Large intestine (tissue), 3 donors: ENCODE results near the gene TMSB10. TPM values are rescaled to one million over a fixed set of nuclear protein-coding genes. Genes with fewer than 3 reads are reported as not detected.

Source experiments
- DNase-seq, 2 donors: peaks; one replicate each; pipeline versions ENCODE4 v3.0.0 to v3.0.0-alpha.2; 2013
- H3K27ac ChIP-seq: one replicate; pipeline ENCODE4 v1.5.1; 2013; ENCODE audit warnings: low read length
- H3K27me3 ChIP-seq: 2 replicates; pipeline ENCODE4 v1.6.1; 2013; ENCODE audit warnings: low read length; ENCODE audit not compliant: control insufficient read depth, insufficient read depth
- H3K36me3 ChIP-seq: 2 replicates; pipeline ENCODE4 v1.6.1; 2013; ENCODE audit warnings: low read length; ENCODE audit not compliant: control insufficient read depth, insufficient read depth
- H3K4me1 ChIP-seq: one replicate; pipeline ENCODE4 v1.6.1; 2013; ENCODE audit warnings: low read length; ENCODE audit not compliant: control insufficient read depth, insufficient read depth
- H3K4me3 ChIP-seq: one replicate; pipeline ENCODE4 v1.5.1; 2013; ENCODE audit warnings: low read length
- H3K9me3 ChIP-seq: one replicate; pipeline ENCODE4 v1.6.1; 2013; ENCODE audit warnings: mild to moderate bottlenecking, low read depth, low read length, moderate library complexity; ENCODE audit not compliant: control insufficient read depth
- WGBS: methylation state at CpG from one replicate; pipeline ENCODE4 v1.1.5; 2013; ENCODE audit warnings: low lambda C conversion rate; ENCODE audit not compliant: insufficient coverage; 5-methylcytosine and 5-hydroxymethylcytosine counted together
- polyA plus RNA-seq: library from polyadenylated mRNA; unstranded; fragments of 120-200 nt; gene quantifications from one replicate; pipeline ENCODE4 v1.2.1, GENCODE V29; 2013

The TMSB10 gene
- polyA plus RNA-seq, 1 donor, result 1,245 TPM

DNA sequence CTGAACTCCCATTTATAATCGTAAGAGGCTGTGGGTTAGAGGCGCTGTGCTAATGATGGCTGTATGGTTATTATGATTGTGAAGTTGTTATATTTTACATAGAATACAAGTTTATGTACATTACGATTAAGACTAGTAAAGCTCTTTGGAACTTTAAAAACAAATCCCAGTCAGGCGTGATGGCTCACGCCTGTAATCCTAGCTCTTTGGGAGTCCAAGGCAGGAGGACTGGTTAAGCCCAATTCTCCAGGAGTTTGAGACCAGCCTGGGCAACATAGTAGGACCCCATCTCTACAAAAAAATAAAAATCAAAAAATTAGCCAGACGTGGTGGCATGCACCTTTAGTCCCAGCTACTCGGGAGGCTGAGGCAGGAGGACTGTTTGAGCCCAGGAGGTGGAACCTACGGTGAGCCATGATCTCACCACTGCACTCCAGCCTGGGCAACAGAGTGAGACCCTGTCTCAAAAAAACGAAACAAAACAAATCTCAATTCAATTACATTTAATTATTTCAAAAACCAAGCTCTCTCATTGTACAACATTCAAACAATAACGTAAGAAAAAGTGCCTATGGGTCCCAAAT lies 41.6 kb downstream of the TMSB10 start:
- H3K9me3 ChIP-seq, result no peaks in the 10 kb centered on the region
- peaks cover 2% of the 10 kb centered on the region for H3K4me1 ChIP-seq
- no CpG with 5 or more reads among the region's 10 CpGs for WGBS
- H3K27ac ChIP-seq, result no peak overlapping the region
- no peaks in the 10 kb centered on the region for H3K36me3 ChIP-seq
- no peak overlapping the region for H3K4me3 ChIP-seq
- no peaks in the 10 kb centered on the region for H3K27me3 ChIP-seq
- no peak for DNase-seq

DNA sequence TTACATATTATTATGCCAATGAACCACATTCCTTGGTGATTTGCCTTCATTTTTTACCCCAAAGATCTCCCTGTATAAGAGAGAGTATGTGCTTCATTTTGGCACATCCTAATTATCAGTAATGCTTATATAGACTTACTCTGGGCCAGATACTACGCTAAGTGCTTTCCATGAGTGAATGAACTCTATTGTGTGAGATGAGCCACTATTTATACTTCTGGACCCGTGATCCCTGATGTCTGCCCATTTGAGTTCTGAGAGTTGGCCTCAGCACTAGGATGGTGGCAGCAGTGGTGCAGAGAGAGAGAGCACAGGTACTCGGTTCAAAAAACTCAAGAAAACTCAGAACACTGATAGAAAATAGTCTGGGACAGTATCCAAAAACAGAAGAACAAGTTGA lies 48.1 kb downstream of the TMSB10 start:
- no peak overlapping the region for H3K27ac ChIP-seq
- WGBS, result no CpG with 5 or more reads among the region's 3 CpGs
- H3K27me3 ChIP-seq, result no peaks in the 10 kb centered on the region
- no peaks in the 10 kb centered on the region for H3K9me3 ChIP-seq
- no peak overlapping the region for H3K4me3 ChIP-seq
- H3K4me1 ChIP-seq, result no peaks in the 10 kb centered on the region
- no peak for DNase-seq
- no peaks in the 10 kb centered on the region for H3K36me3 ChIP-seq

DNA sequence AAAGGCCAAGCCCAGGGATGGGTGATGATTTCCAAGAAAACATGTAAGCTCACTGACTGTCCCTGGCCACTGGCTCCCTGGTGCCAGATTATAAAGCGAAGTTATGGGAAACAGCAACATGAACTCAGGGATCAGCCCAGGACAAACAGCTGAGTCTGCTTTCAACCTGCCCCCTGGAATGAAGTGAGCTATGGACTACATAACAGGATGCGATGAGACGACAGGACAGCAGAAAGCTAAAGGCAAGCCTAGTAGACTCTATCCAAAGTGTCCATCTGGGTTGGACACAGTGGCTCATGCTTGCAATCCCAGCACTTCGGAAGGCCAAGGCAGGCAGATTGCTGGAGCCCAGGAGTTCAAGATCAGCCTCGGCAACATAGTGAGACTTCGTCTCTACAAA lies 48.9 kb downstream of the TMSB10 start:
- Histone ChIP-seq H3K27ac (no peak overlapping the region), H3K9me3 (no peaks in the 10 kb centered on the region), H3K4me3 (no peak overlapping the region), H3K36me3 (no peaks in the 10 kb centered on the region), H3K27me3 (no peaks in the 10 kb centered on the region), H3K4me1 (no peaks in the 10 kb centered on the region)
- WGBS, result no CpG with 5 or more reads among the region's 6 CpGs
- DNase-seq, result no peak

Other genes with a start within 250 kb of the TMSB10 start
- gene TRABD2A, start 24.6 kb upstream of the TMSB10 start, polyA plus RNA-seq, result 18.0 TPM
- gene KCMF1, start 65.5 kb downstream of the TMSB10 start, polyA plus RNA-seq, result 39.2 TPM
- gene TCF7L1, start 227.7 kb downstream of the TMSB10 start, polyA plus RNA-seq, result 23.1 TPM